Measurements from ENCODE around the gene METAP1.
"Not testable (repeated sequence)": the region's sequence is repeated elsewhere in the genome, so short reads cannot be mapped to it uniquely, and the experiment has no call there.

DNA sequence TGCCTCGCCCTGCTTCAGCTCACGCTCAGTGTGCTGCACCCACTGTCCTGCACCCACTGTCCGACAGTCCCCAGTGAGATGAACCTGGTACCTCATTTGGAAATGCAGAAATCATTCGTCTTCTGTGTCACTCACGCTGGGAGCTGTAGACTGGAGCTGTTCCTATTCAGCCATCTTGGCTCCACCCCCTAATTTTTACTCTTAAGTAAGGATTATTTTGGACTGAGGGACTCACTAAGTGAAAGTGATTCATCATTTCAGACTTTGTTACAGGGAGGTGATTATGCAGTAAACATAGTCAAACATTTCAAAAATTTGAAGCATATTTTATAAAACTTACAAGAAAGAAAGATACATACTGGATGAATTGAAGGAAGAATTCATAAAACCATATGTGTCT is 104.3 kb downstream of the METAP1 start:
- TF ChIP-seq, protein P1, sequence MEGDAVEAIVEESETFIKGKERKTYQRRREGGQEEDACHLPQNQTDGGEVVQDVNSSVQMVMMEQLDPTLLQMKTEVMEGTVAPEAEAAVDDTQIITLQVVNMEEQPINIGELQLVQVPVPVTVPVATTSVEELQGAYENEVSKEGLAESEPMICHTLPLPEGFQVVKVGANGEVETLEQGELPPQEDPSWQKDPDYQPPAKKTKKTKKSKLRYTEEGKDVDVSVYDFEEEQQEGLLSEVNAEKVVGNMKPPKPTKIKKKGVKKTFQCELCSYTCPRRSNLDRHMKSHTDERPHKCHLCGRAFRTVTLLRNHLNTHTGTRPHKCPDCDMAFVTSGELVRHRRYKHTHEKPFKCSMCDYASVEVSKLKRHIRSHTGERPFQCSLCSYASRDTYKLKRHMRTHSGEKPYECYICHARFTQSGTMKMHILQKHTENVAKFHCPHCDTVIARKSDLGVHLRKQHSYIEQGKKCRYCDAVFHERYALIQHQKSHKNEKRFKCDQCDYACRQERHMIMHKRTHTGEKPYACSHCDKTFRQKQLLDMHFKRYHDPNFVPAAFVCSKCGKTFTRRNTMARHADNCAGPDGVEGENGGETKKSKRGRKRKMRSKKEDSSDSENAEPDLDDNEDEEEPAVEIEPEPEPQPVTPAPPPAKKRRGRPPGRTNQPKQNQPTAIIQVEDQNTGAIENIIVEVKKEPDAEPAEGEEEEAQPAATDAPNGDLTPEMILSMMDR (conservative IDR thresholded peaks at IDR 0.05; ENCODE audit: low read depth, low read length), result not testable (repeated sequence)
- not testable (repeated sequence) for TF ChIP-seq EZH2 (IDR thresholded peaks at IDR 0.05; ENCODE audit: borderline replicate concordance, low read depth, low read length, poor library complexity, severe bottlenecking)

Measured in A673 (cell line).